ENCODE data around the gene PLA2G3. TPM values are rescaled to one million over a fixed set of nuclear protein-coding genes. Genes with fewer than 3 reads are reported as not detected.
"Not testable (repeated sequence)": the region's sequence is repeated elsewhere in the genome, so short reads cannot be mapped to it uniquely, and the experiment has no call there.

PLA2G3 gene
- total and polyA plus RNA-seq, 4 donors = 0.85 to 17.4 (median 8.2) TPM

- TF ChIP-seq, protein P1, sequence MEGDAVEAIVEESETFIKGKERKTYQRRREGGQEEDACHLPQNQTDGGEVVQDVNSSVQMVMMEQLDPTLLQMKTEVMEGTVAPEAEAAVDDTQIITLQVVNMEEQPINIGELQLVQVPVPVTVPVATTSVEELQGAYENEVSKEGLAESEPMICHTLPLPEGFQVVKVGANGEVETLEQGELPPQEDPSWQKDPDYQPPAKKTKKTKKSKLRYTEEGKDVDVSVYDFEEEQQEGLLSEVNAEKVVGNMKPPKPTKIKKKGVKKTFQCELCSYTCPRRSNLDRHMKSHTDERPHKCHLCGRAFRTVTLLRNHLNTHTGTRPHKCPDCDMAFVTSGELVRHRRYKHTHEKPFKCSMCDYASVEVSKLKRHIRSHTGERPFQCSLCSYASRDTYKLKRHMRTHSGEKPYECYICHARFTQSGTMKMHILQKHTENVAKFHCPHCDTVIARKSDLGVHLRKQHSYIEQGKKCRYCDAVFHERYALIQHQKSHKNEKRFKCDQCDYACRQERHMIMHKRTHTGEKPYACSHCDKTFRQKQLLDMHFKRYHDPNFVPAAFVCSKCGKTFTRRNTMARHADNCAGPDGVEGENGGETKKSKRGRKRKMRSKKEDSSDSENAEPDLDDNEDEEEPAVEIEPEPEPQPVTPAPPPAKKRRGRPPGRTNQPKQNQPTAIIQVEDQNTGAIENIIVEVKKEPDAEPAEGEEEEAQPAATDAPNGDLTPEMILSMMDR (IDR thresholded peaks at IDR 0.05; ENCODE audit: control extremely low read depth, extremely low read depth) = no peak
- ATAC-seq (ENCODE audit: insufficient read depth, low FRiP score) (no peak), DNase-seq (peak in 1 of 3 donors; percentile 32)
- H3K9ac ChIP-seq (ENCODE audit: insufficient read depth in 1 of 2, low read length in 2 of 2) = no peak overlapping the region
- no peaks in the 10 kb centered on the region for H3K27me3 ChIP-seq (ENCODE audit: control insufficient read depth in 3 of 3, insufficient read depth in 3 of 3, low read length in 2 of 3)
- H3K36me3 ChIP-seq (ENCODE audit: control insufficient read depth in 4 of 4, insufficient read depth in 4 of 4, low read length in 4 of 4) = peaks cover 0 to 7% (median 3%) of the 10 kb centered on the region in 4 donors
- H3K4me1 ChIP-seq (ENCODE audit: control insufficient read depth in 5 of 5, insufficient read depth in 5 of 5, low read length in 5 of 5) = peaks cover 0 to 6% (median 0%) of the 10 kb centered on the region in 5 donors
- 85 to 87% methylated on average over 6 of the region's 6 CpGs for WGBS, 2 donors
- H3K4me3 ChIP-seq = no peak overlapping the region
- H3K9me3 ChIP-seq (ENCODE audit: control insufficient read depth in 4 of 4, insufficient read depth in 3 of 4, low read length in 3 of 4) = no peaks in the 10 kb centered on the region
- H3K27ac ChIP-seq (ENCODE audit: low read depth in 1 of 2, low read length in 1 of 2) = peak overlapping the region in 1 of 2 donors; percentile 38
Measured at GRCh38 chr22:31177420-31178162, 37.3 kb upstream of the PLA2G3 start.

- Histone ChIP-seq H3K36me3 (ENCODE audit: control insufficient read depth in 4 of 4, insufficient read depth in 4 of 4, low read length in 4 of 4) (peaks cover 0 to 6% (median 2%) of the 10 kb centered on the region in 4 donors), H3K9ac (ENCODE audit: insufficient read depth in 1 of 2, low read length in 2 of 2) (no peak overlapping the region), H3K9me3 (ENCODE audit: control insufficient read depth in 4 of 4, insufficient read depth in 3 of 4, low read length in 3 of 4) (no peaks in the 10 kb centered on the region), H3K27ac (ENCODE audit: low read depth in 1 of 2, low read length in 1 of 2) (peak overlapping the region; percentile 38 to 67), H3K4me3 (no peak overlapping the region), H3K27me3 (ENCODE audit: control insufficient read depth in 3 of 3, insufficient read depth in 3 of 3, low read length in 2 of 3) (no peaks in the 10 kb centered on the region), H3K4me1 (ENCODE audit: control insufficient read depth in 5 of 5, insufficient read depth in 5 of 5, low read length in 5 of 5) (peaks cover 0 to 6% (median 0%) of the 10 kb centered on the region in 5 donors)
- DNase-seq (no peak), ATAC-seq (ENCODE audit: insufficient read depth, low FRiP score) (no peak)
- WGBS, 2 donors = 86 to 88% methylated on average over 1 of the region's 1 CpG
- TF ChIP-seq, protein P1 (IDR thresholded peaks at IDR 0.05; ENCODE audit: control extremely low read depth, extremely low read depth) = no peak
Measured at GRCh38 chr22:31176923-31177322, 36.6 kb upstream of the PLA2G3 start.

GRCh38 chr22:31173386-31174145, 33.3 kb upstream of the PLA2G3 start:
- H3K4me1 ChIP-seq (ENCODE audit: control insufficient read depth in 5 of 5, insufficient read depth in 5 of 5, low read length in 5 of 5) = peaks cover 0 to 17% (median under 1%) of the 10 kb centered on the region in 5 donors
- no peaks in the 10 kb centered on the region for H3K27me3 ChIP-seq (ENCODE audit: control insufficient read depth in 3 of 3, insufficient read depth in 3 of 3, low read length in 2 of 3)
- WGBS, 2 donors = 79 to 80% methylated on average over 5 of the region's 5 CpGs
- peaks cover 0 to 7% (median 2%) of the 10 kb centered on the region in 4 donors for H3K36me3 ChIP-seq (ENCODE audit: control insufficient read depth in 4 of 4, insufficient read depth in 4 of 4, low read length in 4 of 4)
- H3K4me3 ChIP-seq = no peak overlapping the region
- no peak for ATAC-seq (ENCODE audit: insufficient read depth, low FRiP score)
- no peak for DNase-seq
- TF ChIP-seq, protein P1 (IDR thresholded peaks at IDR 0.05; ENCODE audit: control extremely low read depth, extremely low read depth) = no peak
- H3K9me3 ChIP-seq (ENCODE audit: control insufficient read depth in 4 of 4, insufficient read depth in 3 of 4, low read length in 3 of 4) = no peaks in the 10 kb centered on the region
- H3K9ac ChIP-seq (ENCODE audit: insufficient read depth in 1 of 2, low read length in 2 of 2) = no peak overlapping the region
- H3K27ac ChIP-seq (ENCODE audit: low read depth in 1 of 2, low read length in 1 of 2) = peak overlapping the region; percentile 72 to 84

DNA sequence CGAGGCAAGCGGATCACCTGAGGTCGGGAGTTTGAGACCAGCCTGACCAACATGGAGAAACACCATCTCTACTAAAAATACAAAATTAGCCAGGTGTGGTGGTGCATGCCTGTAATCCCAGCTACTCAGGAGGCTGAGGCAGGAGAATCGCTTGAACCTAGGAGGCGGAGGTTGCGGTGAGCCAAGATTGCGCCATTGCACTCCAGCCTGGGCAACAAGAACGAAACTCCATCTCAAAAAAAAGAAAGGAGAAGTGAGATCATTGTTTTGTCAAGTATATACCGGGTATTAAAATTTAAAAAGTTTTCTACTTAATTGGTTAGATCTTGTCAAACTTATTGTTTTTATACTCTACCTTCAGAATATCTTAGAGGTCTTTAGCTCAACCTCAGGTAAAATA, 31.4 kb upstream of the PLA2G3 start:
- H3K4me1 ChIP-seq (ENCODE audit: control insufficient read depth in 5 of 5, insufficient read depth in 5 of 5, low read length in 5 of 5) = peaks cover 0 to 19% (median 4%) of the 10 kb centered on the region in 5 donors
- not testable (repeated sequence) for DNase-seq

More for the DNA sequence above, 31.4 kb upstream of the PLA2G3 start:
- not testable (repeated sequence) for H3K36me3 ChIP-seq (ENCODE audit: control insufficient read depth in 4 of 4, insufficient read depth in 4 of 4, low read length in 4 of 4); H3K9ac ChIP-seq (ENCODE audit: insufficient read depth in 1 of 2, low read length in 2 of 2); H3K27ac ChIP-seq (ENCODE audit: low read depth in 1 of 2, low read length in 1 of 2); H3K4me3 ChIP-seq; H3K27me3 ChIP-seq (ENCODE audit: control insufficient read depth in 3 of 3, insufficient read depth in 3 of 3, low read length in 2 of 3); ATAC-seq (ENCODE audit: insufficient read depth, low FRiP score); H3K9me3 ChIP-seq (ENCODE audit: control insufficient read depth in 4 of 4, insufficient read depth in 3 of 4, low read length in 3 of 4)
- 73 to 81% methylated on average over 7 to 9 of the region's 9 CpGs for WGBS, 2 donors

Data from lung (tissue), 12 donors.